Thyroid gland (tissue), 4 donors: Measurements from ENCODE around the gene FOXP2. TPM values are rescaled to one million over a fixed set of nuclear protein-coding genes. Genes with fewer than 3 reads are reported as not detected.

ENCODE experiments used
- DNase-seq, 2 donors: peaks; one replicate each; pipeline ENCODE4 v3.0.0-alpha.2; 2019
- H3K27ac ChIP-seq, 3 donors: fragments of 200-600 bp; sonication (generic); 1 replicate in 2 of 3; 2 replicates in 1 of 3; pipeline ENCODE4 v1.5.1; 2016 to 2019; ENCODE audit warnings: mild to moderate bottlenecking in 1 of 3, moderate library complexity in 1 of 3
- H3K27me3 ChIP-seq: fragments of 200-600 bp; sonication (generic); one replicate; pipeline ENCODE4 v1.5.1; 2019
- H3K36me3 ChIP-seq, 2 donors: fragments of 200-600 bp; sonication (generic); one replicate each; pipeline ENCODE4 v1.5.1; 2016 to 2019
- H3K4me1 ChIP-seq, 2 donors: fragments of 200-600 bp; sonication (generic); one replicate each; pipeline ENCODE4 v1.5.1; 2017 to 2019
- H3K4me3 ChIP-seq, 3 donors: fragments of 200-600 bp; sonication (generic); replicated peaks in 1 of 3; 1 replicate in 2 of 3; 2 replicates in 1 of 3; pipeline ENCODE4 v1.5.1; 2016; ENCODE audit warnings: mild to moderate bottlenecking in 1 of 3
- H3K9me3 ChIP-seq: fragments of 200-600 bp; sonication (generic); one replicate; pipeline ENCODE4 v1.5.1; 2017
- CTCF ChIP-seq, 6 experiments: fragments of 200-600 bp in 3 of 6; fragments of 450-650 bp in 3 of 6; sonication (generic) in 3 of 6; IDR thresholded peaks; one replicate each; pipeline ENCODE4 v1.5.1; 2016 to 2019; ENCODE audit warnings: antibody characterized with exemption in 6 of 6, mild to moderate bottlenecking in 2 of 6, inconsistent platforms in 1 of 6, moderate library complexity in 1 of 6
- POLR2A ChIP-seq, 2 donors: fragments of 450-650 bp; IDR thresholded peaks; one replicate each; pipeline ENCODE4 v1.6.1; 2017; ENCODE audit warnings: antibody characterized with exemption in 2 of 2, mild to moderate bottlenecking in 2 of 2, moderate library complexity in 1 of 2
- WGBS, 2 donors: methylation state at CpG; one replicate each; pipeline ENCODE4 v1.1.5; 2017; 5-methylcytosine and 5-hydroxymethylcytosine counted together
- intact Hi-C: fragments of 100-400 bp; cut with DNase I; formaldehyde crosslinking; loops from one replicate; pipeline ENCODE4 v1.15.1; 2023
- total RNA-seq, 4 donors: library from RNA; depleted of rRNA; stranded (reverse); fragments of >200 nt; gene quantifications; one replicate each; pipeline ENCODE4 v1.2.3, GENCODE V29; 2016

FOXP2 gene
- total RNA-seq, 4 donors from 2014 or later = 24.7 to 46.5 (median 28.0) TPM

DNA sequence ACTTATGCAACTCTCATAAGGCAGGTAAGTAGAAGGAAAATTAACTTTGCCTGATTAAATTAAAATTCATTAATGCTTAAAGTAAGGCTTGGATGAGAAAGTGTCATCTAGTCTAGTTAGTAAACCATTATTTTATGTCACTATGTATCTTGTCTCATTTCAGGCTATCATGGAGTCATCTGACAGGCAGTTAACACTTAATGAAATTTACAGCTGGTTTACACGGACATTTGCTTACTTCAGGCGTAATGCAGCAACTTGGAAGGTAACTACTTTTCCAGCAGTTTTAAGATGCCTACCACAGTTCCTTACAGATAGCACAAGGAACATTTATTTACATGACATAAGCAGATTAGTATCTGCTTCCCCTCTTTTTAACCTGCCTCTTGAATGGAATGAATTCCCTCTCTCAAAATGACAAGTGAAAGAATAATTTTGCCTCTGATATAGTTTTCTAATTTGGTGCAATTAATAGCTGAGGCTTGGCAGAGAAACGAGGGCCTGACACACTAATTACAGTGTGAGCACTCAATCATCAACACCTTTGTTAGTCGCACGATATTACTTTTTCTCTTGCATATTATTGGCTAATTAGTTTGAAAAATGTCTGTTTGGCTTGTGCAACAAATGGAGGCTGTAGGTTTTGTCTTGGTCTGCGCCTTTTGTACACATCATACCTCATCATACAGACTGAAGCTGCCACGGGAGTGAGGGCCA lies 245.0 kb downstream of the FOXP2 start:
- TF ChIP-seq CTCF (IDR thresholded peaks at IDR 0.05) = no peak
- TF ChIP-seq POLR2A (IDR thresholded peaks at IDR 0.05) = no peak

GRCh38 chr7:114660126-114660486 lies 245.5 kb downstream of the FOXP2 start:
- peak overlapping the region in 1 of 3 donors; percentile 5 for H3K27ac ChIP-seq
- no peaks in the 10 kb centered on the region for H3K36me3 ChIP-seq
- TF ChIP-seq CTCF (IDR thresholded peaks at IDR 0.05) (no peak), POLR2A (IDR thresholded peaks at IDR 0.05) (no peak)
- no peak for DNase-seq
- no peaks in the 10 kb centered on the region for H3K9me3 ChIP-seq
- H3K4me3 ChIP-seq = no peak overlapping the region
- 0% methylated on average over 1 of the region's 1 CpG for WGBS, 2 donors
- H3K4me1 ChIP-seq = peaks cover 5 to 10% of the 10 kb centered on the region in 2 donors
- no peaks in the 10 kb centered on the region for H3K27me3 ChIP-seq
- intact Hi-C loops = no loop called here

More for the DNA sequence above, 245.0 kb downstream of the FOXP2 start:
- peaks cover 5 to 10% of the 10 kb centered on the region in 2 donors for H3K4me1 ChIP-seq
- H3K4me3 ChIP-seq = no peak overlapping the region
- WGBS, 2 donors = 65 to 67% methylated on average over 7 of the region's 7 CpGs
- no peaks in the 10 kb centered on the region for H3K36me3 ChIP-seq
- H3K27me3 ChIP-seq = no peaks in the 10 kb centered on the region
- DNase-seq = no peak
- intact Hi-C loops = no loop called here
- no peaks in the 10 kb centered on the region for H3K9me3 ChIP-seq
- H3K27ac ChIP-seq = peak overlapping the region in 1 of 3 donors; percentile 5

DNA sequence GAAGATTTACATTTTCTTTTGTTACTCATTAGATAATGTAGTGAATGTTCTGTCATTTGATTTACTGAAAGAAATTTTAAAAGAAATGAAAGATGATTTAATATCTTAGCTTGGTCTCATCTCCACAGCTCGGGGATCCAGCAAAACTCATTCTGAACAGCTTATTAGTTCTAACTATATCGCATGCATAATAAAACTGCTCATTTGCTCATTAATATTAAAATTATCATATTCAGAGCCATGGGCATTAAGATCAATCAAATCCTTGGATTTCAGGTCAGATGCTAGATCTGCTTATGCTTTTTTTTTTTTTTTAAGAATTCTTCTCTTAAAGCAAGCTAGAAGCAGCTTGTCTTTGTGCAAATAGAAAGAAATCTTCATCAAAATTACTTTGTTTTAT lies 246.1 kb downstream of the FOXP2 start:
- Histone ChIP-seq H3K27ac (no peak overlapping the region), H3K36me3 (no peaks in the 10 kb centered on the region), H3K27me3 (no peaks in the 10 kb centered on the region), H3K4me3 (no peak overlapping the region), H3K4me1 (peaks cover 5 to 10% of the 10 kb centered on the region in 2 donors), H3K9me3 (no peaks in the 10 kb centered on the region)
- TF ChIP-seq CTCF (IDR thresholded peaks at IDR 0.05) (no peak), POLR2A (IDR thresholded peaks at IDR 0.05) (no peak)
- 93 to 98% methylated on average over 2 of the region's 2 CpGs for WGBS, 2 donors
- intact Hi-C loops = no loop called here
- DNase-seq = no peak

- TF ChIP-seq POLR2A (IDR thresholded peaks at IDR 0.05) (no peak), CTCF (IDR thresholded peaks at IDR 0.05) (no peak)
- intact Hi-C loops = no loop called here
- 86 to 90% methylated on average over 6 of the region's 6 CpGs for WGBS, 2 donors
- no peak for DNase-seq
- no peaks in the 10 kb centered on the region for H3K27me3 ChIP-seq
- H3K27ac ChIP-seq = no peak overlapping the region
- no peaks in the 10 kb centered on the region for H3K9me3 ChIP-seq
- no peaks in the 10 kb centered on the region for H3K36me3 ChIP-seq
- no peak overlapping the region for H3K4me3 ChIP-seq
- peaks cover 5 to 10% of the 10 kb centered on the region in 2 donors for H3K4me1 ChIP-seq
Measured at GRCh38 chr7:114662002-114662677, 247.5 kb downstream of the FOXP2 start.

DNA sequence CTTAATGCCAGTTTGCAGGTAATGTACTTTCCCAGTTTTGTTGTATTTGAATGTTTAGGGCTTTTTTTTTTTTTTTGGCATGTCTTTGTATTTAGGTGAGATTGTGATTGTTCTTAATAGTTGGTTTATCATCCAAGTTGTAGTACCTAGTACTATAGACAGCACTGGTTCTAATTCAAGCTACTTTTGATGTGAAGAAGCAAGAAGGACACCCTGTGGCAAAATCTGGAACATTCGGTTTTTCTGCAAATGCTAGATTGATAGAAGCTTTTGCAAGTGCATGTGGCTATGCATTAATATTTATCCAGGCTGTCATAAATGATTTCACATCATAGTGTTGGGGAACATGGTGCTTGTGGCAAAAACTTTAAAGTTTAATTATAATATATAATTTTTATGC lies 248.9 kb downstream of the FOXP2 start:
- no peaks in the 10 kb centered on the region for H3K9me3 ChIP-seq
- WGBS, 2 donors = 55 to 71% methylated on average over 1 of the region's 1 CpG

More for the DNA sequence above, 248.9 kb downstream of the FOXP2 start:
- intact Hi-C loops = no loop called here
- Histone ChIP-seq H3K36me3 (no peaks in the 10 kb centered on the region), H3K4me3 (no peak overlapping the region), H3K27me3 (no peaks in the 10 kb centered on the region), H3K27ac (no peak overlapping the region), H3K4me1 (peaks cover 5 to 10% of the 10 kb centered on the region in 2 donors)
- TF ChIP-seq CTCF (IDR thresholded peaks at IDR 0.05) = peak in 3 of 6 experiments; percentile 38 to 41 (median 40)
- TF ChIP-seq POLR2A (IDR thresholded peaks at IDR 0.05) = no peak
- DNase-seq = peak in 1 of 2 donors; percentile 6
